HG02610 (cell line): ENCODE measurements around the gene THSD4.

Source experiments
- ATAC-seq: cut with Tn5 transposase; IDR thresholded peaks from one replicate; pipeline ENCODE4 v1.9.1; 2021; ENCODE audit warnings: mild to moderate bottlenecking, moderate library complexity; ENCODE audit not compliant: unreplicated experiment

Gene THSD4

DNA sequence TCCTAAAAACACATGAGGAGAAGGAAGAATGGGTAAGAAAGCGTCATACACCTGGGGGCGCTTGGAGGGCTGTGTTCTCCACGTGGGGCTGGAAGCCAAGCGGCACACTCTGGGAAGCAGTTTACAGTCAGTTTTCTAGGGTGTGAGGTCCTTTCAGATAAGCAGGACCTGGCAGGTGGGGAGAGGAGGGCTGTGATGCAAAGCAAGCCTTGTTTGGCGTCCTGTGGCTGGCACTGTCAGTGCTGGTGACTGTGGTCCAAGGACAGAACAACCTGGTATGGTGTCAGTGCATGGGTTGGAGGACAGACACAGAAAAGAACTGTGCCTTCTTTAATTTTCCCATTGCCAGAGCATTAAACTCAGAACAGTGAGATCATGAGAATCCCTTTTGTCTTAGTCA is 434.4 kb downstream of the THSD4 start:
- ATAC-seq, result no peak

DNA sequence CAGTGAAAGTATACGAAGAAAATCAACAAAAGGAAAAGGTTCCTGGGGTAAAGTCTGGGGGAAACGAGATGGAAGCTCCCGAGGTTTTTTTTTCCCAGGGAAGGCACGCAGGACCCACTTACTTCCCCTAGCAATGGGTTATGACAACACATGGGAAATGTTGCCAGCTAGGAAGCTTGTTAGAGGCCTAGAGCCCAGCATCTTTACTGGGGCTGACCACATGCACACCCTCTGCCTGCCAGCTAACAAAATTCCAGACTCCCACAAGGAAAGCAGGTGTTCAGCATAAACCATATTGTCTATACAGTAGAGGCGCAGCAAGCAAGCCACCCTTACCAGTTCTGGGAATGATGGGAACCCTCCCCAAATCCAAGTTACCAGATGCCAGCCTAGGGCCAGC is 436.3 kb downstream of the THSD4 start:
- no peak for ATAC-seq

DNA sequence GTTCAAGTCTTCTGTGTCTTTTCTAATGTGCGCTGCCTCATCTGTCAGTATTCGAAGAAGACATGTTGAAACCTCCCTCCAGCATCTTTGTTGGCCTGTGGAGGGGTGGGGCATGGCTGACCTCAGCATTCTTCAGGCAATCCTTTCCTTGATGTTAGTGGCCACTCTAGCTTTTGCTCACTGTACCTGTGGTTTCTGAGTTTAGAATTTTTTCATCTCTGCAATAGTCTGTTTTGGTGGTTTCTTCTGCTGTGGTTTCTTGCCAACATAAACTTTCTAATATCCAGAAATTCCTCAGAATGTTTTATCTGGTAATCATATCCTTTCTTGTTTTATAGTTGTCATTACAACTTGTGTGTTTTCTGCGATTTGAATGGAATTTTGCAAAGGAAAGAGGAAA is 443.8 kb downstream of the THSD4 start:
- ATAC-seq, result no peak

DNA sequence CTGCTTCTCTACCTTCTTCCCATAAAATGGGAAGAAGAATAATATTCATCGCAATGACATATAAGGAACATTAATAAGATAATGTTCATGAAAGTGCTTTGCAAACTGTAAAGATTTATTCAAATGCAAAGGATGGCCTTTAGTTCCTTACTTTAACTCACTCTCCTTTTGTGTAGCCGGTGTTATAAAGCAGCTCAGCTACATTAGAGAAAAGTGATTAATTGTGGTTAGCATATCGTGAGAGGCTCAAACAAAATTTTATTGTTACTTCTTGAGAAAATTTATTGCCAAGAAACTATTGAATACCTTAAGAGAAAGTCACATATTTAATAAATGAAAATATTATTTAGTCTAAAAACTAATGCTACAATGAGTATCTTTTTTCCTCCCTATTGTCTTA is 444.3 kb downstream of the THSD4 start:
- no peak for ATAC-seq

DNA sequence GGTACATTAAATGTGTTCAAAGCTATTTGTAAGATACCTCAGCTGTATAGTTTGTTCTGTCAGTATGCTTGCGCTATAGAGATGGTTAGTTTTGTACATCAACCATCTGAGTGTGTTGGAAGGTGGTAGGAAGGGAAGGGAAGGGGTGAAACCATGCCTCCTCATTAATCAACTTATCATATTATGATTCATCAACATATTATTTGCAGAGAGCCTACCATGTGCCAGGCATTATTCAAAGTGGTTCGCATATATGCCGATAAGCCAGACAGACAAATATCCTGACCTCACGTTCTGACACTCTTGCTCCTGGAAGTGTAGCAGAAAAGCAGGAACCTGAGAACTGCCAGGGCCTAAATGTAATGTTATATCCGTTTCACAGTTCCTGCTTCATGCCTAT is 447.0 kb downstream of the THSD4 start:
- no peak for ATAC-seq

DNA sequence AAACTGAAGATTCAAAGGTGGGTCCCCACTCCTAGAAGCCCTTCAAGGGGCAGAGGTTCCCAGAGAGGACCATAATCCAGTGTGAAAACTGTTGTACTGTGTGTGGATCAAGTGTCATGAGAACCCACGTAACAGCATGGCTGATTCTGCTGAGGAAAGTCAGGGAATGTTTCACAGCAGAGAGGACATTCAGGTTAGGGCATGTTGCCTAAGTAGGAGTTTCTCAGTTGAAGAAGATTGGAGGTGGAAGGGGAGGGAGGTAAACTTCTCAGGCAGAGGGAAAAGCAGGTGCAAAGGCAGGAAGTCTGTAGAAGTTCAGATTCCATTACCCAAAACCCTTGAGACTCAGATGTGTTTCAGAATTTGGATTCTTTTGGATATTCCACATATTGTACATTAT is 448.9 kb downstream of the THSD4 start:
- ATAC-seq, result no peak

DNA sequence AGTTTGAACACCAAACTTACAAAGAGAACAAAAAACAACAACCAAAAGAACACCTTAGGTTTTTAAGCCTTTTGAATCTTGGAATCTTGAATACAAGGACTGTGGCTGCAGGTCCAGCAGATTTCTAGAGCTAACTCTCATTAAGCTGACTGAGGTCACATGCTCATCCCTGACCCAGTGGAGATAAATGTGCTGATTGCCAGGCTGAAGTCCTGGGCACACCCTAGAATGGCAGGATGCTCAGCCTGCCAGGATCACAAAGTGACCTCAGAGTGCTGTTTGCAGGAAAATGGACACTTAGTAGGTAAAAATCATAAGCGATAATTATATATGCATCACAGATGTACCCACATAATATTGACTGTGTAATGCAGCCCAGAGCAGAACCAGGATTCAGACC is 449.7 kb downstream of the THSD4 start:
- ATAC-seq, result no peak

DNA sequence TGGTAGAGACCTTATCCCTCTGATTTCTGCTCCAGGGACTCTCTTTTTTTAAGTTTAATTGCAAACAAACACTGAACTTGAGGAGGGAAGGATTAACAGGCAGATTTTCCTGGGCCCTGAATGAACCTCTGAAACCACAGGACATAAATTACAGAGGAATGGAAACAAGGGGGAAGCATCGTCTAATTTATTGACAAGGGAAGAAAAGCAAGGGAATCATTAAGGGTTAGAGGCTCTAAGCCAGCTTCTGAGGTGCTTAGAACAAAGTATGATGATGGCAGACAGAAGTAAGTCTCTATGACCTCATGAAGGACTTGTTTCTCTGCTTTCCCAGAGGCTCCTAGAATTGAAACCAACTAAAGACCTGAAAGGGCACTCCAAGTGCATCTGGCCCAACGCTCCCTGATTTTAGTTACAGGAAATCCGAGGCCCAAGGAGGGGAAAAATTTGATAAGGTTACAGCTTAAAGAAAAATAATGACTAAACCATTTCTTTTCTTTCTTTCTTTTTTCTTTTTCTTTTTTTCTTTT is 450.4 kb downstream of the THSD4 start:
- ATAC-seq, result no peak

DNA sequence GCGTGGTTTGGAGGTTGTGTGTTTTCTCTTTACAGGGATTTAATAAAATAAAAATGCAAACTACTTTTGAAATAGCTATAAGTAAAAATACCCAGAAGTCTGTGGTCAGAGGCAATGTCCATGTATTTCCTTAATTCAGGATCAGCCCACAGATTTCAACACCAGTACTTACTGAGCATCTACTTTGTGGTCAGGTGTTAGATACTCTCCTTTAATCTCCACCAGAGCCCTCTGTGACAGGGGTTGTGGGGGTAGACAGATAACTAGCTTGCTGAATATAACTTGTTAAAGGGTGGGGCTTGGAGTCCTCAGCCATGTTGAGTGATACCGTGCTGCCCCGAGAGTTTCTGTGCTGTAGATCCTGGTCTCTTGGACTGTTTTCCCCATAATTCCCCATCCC is 451.0 kb downstream of the THSD4 start:
- no peak for ATAC-seq

DNA sequence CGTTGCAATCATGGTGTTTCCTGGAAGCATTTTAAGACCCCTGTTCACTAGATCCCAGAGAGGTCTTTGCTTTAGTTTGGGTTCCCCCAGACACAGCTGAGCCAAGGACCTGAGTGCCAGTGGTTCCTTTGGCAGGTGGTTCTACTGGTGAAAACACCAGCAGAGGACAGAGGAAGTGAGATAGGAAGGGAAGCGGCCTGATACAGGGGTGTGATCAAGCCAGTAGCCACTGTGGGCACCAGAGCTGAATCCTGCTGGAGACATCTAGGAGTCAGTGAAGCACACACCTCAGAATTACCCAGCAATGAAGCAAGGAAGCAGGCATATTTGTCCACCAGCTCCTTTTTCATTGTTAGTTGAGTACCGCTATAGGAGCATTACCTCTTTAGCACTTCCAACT is 451.9 kb downstream of the THSD4 start:
- no peak for ATAC-seq

DNA sequence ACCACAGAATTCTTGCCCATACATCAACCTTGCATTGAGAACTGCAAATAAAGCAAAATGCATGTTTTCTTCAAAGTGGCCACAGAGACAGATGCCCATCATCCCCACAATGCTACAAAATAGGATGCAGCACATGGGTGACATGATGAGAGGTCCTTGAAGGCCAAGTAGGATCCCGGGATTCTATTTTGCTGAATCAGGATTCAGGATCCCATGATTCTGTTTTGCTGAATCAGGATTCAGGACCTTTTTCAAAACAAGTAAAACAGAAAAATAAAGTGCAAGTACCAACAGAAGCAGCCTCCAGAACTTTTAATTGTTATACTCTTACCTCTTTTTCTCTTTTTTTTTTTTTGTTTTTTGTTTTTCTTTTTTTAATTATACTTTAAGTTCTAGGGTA is 453.0 kb downstream of the THSD4 start:
- ATAC-seq, result no peak

DNA sequence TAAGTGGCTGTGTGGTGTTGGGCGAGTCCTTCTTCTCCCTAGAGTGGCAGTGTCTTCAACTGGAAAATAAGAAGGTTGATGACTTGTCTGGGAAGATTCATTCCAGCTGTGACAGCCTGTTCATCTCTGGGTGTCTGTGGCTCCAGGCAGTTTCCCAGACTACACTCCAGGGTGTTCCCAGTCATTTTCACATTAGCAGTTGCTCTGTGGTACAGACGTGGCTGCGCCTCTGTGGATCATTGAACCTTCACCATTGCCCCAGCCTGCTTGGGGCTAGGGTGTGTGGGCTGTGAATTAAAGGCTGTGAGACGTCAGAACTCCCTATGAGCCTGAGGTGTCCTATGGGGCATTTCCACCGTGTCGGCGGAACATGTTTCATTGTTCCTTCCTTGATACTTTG is 455.5 kb downstream of the THSD4 start:
- ATAC-seq, result no peak

DNA sequence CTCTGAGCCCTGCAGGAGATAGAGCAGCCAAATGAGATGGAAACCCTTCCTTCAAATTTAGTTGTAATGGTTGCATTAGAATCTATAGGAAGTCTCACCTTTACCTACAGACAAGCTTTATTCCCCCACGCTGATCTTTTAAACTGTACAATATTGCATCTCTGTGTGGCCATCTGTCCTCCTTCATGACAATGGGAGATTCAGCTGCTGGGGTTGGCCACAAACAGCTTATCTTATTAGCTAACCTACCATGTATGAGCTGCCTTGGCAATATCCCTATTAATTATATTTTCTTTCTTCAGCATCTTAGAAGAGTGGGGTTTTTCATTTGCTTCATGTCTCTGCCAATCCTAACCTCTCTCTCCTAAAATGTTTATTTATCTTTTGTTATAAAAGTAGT is 456.4 kb downstream of the THSD4 start:
- ATAC-seq, result no peak

DNA sequence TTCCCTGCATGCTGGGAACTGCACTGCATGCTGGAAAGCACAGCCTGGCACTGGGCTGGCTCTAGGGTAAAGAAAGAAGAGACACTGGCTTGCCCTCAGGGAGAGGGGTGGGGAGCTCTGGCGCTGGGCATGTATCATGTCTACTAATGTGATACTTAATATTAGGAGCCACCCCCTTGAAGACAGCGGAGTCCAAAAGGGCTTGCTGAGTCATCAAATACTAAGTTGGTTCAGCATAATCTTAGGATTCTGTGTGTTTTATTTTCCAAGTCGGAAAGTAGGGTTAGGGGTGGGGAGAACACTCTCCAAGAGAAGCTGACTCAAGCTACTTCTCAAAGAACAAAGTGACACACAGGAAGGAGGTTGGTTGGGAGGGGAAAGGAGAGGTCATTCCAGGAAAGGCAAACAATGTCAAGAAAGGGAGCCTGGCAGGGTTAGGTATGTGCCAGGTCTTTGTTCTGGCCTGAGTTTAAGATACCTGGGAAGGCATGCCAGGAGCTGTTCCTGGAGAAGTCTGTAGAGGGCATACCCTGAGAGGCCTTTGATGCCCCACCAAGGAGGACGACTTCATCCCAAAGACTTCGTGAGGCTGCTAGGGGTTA is 457.3 kb downstream of the THSD4 start:
- ATAC-seq, result no peak

DNA sequence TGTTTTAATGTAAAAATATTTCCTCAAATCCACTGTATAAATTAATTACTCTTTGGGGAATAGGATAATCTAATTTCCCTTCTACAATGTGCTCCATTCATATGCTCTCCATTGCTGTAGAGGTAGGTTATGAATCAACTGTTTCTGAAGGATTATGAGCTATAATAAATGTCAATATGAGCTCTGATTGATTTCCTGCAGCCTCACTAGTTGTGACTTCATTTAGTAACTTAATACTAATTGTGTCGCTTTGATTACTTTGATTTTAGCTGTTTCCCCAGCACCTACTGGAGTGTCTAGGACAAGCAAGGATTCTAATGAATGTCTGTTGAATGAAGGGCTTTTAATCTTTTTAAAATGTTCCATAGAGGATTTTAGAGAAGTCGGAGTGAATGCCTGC is 458.3 kb downstream of the THSD4 start:
- ATAC-seq, result no peak

DNA sequence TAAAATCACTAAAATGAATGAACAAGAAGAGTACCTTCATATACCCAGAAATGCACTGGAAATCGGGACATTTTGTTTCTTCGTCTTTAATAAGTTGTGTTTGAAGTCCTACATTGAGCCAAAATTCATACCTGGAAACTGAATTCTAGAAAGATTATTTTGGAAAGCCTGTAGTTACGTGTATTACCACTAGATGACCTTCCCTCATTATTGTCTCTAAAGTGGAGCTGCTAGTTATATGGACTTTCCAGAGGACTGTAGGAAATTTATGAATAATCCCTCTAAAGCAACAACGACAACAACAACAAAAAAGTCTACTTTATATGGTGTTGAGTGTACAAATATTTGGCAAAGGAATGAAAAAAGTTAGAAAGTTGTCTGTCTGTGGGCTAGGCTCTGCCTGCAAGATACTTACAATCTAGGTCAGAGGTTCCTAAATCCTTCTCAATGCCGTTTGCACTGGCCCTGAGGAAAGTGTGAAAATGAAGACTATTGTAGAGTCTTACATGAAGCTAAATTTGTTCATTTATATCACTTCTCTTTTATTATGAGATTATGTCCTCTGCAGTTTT is 460.3 kb downstream of the THSD4 start:
- ATAC-seq, result no peak

DNA sequence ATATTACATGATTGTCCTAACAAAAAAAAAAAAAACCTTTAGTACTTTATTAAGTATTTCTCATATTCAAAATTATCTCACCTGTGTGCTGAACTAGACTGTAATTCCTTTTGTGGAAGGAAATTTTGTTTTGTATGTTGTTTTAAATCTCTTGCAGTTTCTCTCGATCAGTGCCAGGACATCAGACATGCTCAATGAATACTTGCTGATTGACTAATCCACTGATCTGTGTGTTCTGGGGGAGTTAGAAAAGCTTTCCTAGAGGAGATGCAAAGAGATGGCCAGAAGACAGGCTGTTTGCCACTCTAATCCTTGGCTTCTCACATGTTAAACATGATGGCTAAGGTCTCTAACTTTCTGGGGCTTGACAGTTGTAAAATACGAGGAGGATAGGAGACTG is 461.8 kb downstream of the THSD4 start:
- no peak for ATAC-seq

DNA sequence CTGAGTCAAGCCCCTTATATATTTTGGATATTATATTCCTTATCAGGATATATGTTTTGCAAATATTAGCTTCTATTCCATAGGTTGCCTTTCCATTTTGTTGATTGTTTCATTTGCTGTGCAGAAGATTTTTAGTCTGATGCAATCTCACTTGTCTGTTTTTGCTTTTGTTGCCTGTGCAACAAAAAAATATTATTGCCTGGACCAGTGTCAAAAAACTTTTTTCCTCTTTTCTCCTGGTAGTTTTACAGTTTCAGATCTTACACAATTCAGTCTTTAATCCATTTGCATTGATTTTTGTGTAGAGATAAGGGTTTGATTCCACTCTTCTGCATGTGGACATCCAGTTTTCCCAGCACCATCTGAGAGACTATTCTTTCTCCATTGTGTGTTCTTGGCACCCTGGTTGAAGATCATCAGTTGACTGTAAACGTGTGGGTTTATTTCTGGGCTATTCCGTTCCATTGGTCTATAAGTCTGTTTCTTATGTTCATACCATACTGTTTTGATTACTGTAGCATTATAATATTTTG is 466.2 kb downstream of the THSD4 start:
- no peak for ATAC-seq

DNA sequence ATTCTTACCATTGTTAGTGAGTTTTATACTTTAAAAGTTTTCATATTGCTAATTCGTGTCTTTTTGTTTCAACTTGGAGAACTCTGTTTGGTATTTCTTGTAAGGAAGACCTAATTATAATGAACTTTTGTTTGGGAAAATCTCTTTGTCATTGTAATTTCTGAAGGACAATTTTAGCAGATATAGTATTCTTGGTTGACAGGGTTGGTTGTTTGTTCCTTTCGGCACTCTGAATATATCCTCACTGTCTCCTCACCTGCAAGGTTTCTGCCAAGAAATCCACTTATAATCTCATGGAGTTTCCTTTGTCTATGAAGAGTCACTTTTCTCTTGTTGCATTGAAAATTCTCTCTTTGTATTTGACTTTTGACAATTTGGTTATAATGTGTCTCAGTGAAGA is 469.9 kb downstream of the THSD4 start:
- ATAC-seq, result no peak

DNA sequence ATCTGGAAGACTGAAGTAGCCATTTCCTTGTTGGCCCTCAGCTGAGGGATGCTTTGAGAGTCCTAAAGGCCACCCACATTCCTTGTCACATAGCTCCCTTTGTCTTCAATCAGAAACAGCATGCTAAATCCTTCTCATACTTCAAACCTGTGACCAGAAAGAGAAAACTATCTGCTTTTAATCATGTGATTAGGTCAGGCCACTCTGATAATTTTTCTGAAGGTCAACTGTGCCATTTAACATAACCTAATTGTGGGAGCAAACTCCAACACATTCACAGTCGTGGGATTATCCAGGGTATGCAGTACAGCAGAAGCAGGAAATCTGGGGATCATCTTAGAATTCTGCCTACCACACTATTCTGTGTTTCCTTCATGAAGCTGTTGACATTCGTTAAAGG is 471.2 kb downstream of the THSD4 start:
- ATAC-seq, result no peak

DNA sequence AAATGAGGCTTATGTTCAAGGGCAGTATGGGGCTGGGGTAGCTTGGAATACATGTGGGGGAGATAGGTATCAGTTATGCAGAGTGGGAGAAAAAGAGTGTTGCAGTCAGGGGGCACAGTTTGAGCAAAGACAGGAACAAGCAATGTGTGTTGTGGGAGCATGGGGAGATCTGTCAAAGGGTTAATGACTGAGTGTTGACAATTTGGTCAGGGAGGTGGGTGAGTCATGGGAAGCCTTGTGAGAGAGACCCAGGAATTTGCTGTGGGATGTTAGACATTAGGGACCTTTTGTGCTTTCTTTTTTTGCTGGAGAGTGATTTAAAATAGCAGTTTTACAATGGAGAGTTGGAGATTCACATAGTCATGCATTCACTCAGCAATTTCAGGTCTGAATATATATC is 473.5 kb downstream of the THSD4 start:
- no peak for ATAC-seq

DNA sequence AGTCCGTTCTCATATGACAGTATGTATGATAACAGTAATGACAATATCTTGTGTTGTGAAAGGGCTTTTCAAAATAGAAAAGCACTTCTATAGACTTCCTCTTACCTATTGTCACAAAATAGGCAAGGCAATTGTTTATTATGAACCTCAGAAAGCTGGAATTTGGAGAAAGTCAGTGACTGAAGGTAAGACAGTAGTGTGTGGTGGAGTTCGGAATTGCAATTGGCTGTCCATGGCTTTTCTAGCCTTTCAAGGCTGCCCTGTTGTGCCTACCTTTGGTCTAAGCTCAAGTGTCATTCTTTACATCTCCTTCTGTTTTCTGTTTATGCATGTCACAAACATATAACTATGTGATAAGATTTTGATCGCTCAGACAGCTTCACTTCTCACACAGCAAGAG is 475.8 kb downstream of the THSD4 start:
- ATAC-seq, result no peak

DNA sequence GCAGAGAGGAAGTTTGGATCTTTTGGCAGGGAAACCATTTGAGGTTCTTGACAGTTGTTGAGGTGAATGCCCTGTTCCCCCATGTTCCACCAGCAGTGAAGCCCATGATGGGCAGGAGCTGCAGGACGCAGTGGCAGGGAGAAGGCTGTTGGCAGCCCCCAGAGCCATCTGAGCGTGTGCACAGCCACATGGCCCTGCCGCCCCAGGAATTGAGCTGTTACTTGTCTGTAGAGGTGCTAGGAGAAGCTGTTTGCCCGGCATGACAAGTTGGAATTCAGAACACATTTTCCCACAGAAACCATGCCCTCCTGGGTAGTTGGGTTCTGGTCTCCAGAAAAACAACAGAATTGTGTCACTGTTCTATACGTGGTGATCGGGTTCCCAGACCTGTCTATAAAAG is 476.9 kb downstream of the THSD4 start:
- no peak for ATAC-seq
